Epithelial cell of esophagus (primary cell): ENCODE measurements around the gene CS.
"Not testable (repeated sequence)": the region's sequence is repeated elsewhere in the genome, so short reads cannot be mapped to it uniquely, and the experiment has no call there.

Experiments
- DNase-seq: peaks from one replicate; pipeline ENCODE4 v3.0.0; 2010; ENCODE audit warnings: low read depth
- H3K4me3 ChIP-seq: 2 replicates; pipeline ENCODE4 v1.5.1; 2011; ENCODE audit warnings: mild to moderate bottlenecking, low read length, control low read depth
- TF ChIP-seq, protein P1 (sequence below): IDR thresholded peaks from 2 replicates; pipeline ENCODE4 v1.5.1; 2011; ENCODE audit warnings: low read depth, mild to moderate bottlenecking, low read length, control low read depth, inconsistent platforms; ENCODE audit not compliant: insufficient read depth; ENCODE audit errors: missing control alignments

CS gene

DNA sequence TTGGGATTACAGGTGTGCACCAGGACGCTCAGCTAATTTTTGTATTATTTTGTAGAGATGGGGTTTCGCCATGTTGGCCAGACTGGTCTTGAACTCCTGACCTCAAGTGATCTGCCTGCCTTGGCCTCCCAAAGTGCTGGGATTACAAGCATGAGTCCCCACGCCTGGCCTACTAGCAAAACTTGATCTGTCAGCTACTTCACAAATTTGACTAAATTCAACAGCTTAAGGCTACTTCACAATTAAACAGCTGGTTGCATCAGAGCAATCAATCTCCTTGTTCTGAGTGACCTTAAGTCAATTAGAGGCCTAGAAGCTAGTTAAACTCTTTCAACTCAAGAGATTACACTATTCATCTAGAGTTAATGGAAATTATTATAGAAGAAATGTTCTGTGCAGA is 21.2 kb downstream of the CS start:
- H3K4me3 ChIP-seq: no peak overlapping the region
- TF ChIP-seq, protein P1, sequence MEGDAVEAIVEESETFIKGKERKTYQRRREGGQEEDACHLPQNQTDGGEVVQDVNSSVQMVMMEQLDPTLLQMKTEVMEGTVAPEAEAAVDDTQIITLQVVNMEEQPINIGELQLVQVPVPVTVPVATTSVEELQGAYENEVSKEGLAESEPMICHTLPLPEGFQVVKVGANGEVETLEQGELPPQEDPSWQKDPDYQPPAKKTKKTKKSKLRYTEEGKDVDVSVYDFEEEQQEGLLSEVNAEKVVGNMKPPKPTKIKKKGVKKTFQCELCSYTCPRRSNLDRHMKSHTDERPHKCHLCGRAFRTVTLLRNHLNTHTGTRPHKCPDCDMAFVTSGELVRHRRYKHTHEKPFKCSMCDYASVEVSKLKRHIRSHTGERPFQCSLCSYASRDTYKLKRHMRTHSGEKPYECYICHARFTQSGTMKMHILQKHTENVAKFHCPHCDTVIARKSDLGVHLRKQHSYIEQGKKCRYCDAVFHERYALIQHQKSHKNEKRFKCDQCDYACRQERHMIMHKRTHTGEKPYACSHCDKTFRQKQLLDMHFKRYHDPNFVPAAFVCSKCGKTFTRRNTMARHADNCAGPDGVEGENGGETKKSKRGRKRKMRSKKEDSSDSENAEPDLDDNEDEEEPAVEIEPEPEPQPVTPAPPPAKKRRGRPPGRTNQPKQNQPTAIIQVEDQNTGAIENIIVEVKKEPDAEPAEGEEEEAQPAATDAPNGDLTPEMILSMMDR: no peak
- DNase-seq: no peak

DNA sequence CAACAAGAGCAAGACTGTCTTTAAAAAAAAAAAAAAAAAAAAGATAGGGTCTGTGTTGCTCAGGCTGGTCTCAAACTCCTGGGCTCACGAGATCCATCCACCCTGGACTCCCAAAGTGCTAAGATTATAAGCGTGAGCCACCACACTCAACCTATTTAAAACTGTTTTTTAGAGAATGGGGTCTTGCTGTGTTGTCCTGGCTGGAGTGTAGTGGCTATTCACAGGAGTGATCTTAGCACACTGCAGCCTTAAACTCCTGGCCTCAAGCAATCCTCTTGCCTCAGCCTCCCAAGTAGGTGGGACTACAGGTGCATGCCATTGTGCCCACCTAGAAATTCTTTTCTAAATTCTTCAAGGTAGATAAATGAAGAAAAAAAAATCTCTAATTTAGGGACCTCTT is 25.8 kb downstream of the CS start:
- TF ChIP-seq, protein P1: no peak
- H3K4me3 ChIP-seq: no peak overlapping the region
- DNase-seq: no peak

DNA sequence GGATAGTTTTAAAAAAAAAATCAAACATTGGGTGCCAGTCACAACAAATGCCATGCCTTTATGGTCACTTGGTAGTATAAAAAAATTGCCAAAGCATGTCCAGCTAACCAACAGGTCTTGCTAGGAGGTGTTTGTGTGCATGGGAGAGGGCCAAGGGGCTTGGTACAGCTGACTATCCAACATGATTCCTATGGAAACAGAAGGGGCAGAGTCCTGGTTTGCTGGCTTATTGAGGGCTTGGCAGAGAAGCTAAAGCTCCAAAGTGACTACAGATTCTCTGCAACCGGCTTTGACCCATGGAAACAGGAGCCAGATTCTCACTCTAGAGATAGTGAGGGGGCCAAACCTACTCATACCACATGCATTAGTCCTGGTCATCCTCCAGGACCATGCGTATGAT is 27.7 kb downstream of the CS start:
- H3K4me3 ChIP-seq, DNase-seq: not testable (repeated sequence)

DNA sequence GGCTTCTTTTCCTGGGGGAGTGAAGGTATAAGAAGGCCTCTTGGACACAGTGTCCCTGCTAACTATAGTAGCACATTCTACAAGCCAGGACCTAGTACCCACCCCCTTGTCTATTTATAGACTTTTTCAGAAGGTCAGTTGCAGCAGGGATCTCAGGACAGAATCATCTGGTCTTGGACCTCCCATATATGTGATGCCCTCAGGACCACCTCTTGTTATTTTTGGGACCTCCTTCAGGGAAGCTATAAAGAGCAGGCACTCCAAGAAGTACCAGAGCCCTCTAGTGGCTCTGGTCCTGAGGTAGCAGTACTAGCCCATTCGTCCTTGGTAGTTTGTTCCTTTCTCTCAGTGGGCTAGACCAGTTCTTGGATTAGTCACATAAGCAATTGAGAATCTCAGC is 29.1 kb downstream of the CS start:
- TF ChIP-seq, protein P1: peak; percentile 58
- peak; percentile 54 for DNase-seq
- H3K4me3 ChIP-seq: no peak overlapping the region

DNA sequence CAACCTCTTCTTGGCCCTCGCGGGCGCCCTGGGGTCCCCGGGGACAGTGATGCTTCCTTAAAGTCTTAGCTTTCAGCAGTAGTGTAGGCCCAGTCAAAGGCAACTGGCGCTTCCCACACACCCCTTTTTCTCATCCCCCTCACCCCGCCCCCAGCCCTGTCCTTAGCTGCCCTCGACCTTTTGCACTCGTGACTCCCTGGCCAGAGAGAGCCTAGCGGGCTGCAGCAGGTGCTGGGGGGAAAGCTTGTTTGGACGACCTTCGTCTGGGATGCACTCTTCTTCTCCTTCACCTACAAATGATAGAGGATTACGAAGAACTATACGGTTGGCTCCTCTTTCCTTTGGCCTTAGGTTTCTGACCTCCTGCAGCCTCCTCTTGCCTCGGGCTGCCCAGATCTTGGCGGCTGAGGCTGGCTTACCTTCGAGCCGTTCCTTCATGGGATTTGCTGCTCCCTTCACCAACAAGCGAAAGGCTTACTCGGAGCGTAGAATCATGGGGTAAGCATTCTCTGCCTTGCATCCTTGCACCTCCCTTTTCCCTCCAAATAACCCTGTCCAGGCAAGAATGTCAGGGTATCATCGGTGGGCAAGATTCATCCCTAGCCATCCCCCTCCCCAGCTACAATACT is 32.6 kb downstream of the CS start:
- TF ChIP-seq, protein P1: no peak
- no peak for DNase-seq

DNA sequence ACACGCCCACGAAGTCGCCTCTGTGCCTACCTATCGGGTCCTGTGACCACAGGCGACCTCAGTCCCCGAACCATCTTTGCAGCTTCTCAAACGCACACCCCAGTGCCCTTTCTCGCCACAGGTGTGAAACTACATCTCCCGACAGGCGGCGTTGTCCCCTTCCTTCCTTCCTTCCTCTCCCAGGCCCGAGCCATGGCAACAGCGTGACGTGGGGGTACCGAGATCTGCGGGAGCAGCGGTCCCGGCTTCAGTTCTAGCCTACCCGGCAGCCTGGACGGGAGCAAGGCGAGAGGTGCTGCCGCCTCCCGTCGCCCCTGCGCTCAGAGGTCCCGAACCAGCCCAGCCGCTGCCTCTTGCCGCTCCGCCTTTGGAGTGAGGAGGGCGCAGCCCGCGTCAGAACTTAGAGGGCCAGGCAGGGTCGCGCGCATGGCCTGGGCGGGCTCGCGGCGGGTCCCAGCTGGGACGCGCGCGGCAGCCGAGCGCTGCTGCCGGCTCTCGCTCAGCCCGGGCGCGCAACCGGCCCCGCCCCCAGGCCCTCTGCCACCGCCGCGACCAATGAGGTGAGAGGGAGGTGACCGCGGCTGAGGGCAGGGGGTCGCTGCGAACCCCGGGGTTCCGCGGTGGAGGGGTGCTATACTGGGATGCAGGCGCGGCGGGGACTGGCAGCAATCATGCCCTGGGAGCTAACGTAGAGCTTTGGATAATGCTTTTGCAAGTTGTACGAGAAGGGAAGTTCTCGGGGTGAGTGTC is 33.3 kb downstream of the CS start, which contains the start of gene COQ10A:
Gene COQ10A (plus strand): TSS at position 250 of the 750 bp plus-strand sequence. CDS start 177 bp downstream, at position 427.
- TF ChIP-seq, protein P1: peak; percentile 73
- peak within 1 kb of the TSS; percentile 75 for H3K4me3 ChIP-seq
- peak; percentile 87 for DNase-seq

More for the DNA sequence above, 32.6 kb downstream of the CS start:
- peak overlapping the region; percentile 75 for H3K4me3 ChIP-seq

DNA sequence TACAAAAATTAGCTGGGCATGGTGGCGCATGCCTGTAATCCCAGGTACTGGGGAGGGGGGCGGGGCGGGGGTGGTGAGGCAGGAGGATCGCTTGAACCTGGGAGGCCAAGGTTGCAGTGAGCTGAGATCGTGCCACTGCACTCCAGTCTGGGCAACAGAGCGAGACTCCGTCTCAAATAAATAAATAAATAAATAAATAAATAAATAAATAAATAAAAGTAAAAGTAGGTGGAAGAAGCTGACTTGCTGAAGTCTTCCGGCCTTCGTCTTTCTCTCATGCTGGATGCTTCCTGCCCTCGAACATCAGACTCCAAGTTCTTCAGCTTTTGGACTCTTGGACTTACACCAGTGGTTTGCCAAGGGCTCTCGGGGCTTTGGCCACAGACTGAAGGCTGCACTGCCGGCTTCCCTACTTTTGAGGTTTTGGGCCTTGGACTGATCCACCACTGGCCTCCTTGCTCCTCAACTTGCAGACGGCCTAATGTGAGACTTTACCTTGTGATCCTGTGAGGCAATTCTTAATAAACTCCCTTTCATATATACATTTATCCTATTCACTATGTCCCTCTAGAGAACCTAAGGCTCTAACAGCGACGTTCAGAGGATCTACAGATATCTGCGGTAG is 34.0 kb downstream of the CS start:
- peak overlapping the region; percentile 75 for H3K4me3 ChIP-seq
- DNase-seq: not testable (repeated sequence)

DNA sequence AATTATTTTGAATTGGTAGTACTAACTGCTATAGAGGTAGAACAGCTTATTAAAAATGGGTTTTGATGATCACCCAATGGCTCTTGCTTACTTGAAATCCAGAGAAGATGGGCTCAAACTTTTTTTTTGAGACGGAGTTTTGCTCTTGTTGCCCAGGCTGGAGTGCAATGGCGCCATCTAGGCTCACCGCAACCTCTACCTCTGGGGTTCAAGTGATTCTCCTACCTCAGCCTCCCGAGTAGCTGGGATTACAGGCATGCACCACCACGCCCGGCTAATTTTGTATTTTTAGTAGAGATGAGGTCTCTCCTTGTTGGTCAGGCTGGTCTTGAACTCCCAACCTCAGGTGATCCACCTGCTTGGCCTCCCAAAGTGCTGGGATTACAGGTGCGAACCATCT is 37.2 kb downstream of the CS start:
- not testable (repeated sequence) for DNase-seq, H3K4me3 ChIP-seq
